WERI-Rb-1 (cell line): Measurements from ENCODE around the gene GJC2.

Source experiments
- DNase-seq: peaks from one replicate; pipeline ENCODE4 v3.0.0-alpha.2; 2020
- H3K27ac ChIP-seq: fragments of 250-450 bp; sonication (Bioruptor Pico); 2 replicates; pipeline ENCODE4 v1.5.1; 2020; ENCODE audit warnings: mild to moderate bottlenecking, moderate library complexity
- H3K27me3 ChIP-seq: fragments of 250-450 bp; sonication (Bioruptor Pico); 2 replicates; pipeline ENCODE4 v1.5.1; 2021; ENCODE audit warnings: mild to moderate bottlenecking, low read depth, moderate library complexity; ENCODE audit not compliant: insufficient read depth, severe bottlenecking
- H3K36me3 ChIP-seq: fragments of 250-450 bp; sonication (Bioruptor Pico); 2 replicates; pipeline ENCODE4 v1.5.1; 2020; ENCODE audit warnings: mild to moderate bottlenecking, moderate library complexity
- H3K4me3 ChIP-seq: 2 replicates; pipeline ENCODE4 v1.5.1; 2011; ENCODE audit warnings: low read depth, mild to moderate bottlenecking, control low read depth, low read length
- H3K9me3 ChIP-seq: fragments of 250-450 bp; sonication (Bioruptor Pico); 2 replicates; pipeline ENCODE4 v1.5.1; 2021; ENCODE audit warnings: mild to moderate bottlenecking, moderate library complexity; ENCODE audit not compliant: severe bottlenecking
- TF ChIP-seq, protein P1 (sequence below): IDR thresholded peaks from 2 replicates; pipeline ENCODE4 v1.5.1; 2011; ENCODE audit warnings: low read depth, mild to moderate bottlenecking, control low read depth, inconsistent platforms, low read length

GJC2 gene

DNA sequence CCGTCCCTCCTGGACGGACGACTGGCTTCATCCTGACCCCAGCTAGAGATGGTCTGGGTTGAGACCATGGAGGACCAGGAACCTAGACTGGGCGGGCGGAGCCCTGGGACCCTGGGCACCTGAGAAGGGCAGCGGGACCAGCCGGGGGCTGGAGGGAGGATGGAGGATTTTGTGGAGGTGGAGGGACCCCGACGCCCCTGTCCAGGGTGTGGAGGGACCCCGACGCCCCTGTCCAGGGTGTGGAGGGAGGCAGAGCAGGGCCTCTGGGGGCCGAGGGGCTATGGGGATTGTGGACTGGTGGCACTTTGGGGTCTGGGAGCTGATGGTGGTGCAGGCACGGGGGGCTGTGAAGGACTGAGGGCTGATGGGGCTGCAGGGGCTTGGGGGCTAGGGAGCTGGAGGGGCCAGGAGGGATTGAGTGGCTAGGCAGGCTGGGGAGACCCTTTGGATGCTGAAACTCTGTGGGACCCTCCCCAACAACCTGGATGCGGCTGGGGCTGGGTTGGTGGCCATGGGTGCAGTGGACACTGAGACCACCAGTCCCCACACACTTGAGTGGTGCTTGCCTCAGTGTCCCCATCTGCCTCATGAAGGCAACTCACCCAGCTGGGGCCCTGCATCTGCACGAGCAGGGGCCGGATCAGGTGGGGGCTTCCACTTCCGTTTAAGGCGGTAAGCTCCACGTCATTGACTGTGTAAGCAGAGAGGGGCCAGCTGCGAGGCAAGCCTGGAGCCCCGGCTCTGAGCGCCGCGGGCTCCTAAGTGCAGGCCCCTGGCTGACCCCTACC is 7.4 kb downstream of the GJC2 start:
- TF ChIP-seq, protein P1, sequence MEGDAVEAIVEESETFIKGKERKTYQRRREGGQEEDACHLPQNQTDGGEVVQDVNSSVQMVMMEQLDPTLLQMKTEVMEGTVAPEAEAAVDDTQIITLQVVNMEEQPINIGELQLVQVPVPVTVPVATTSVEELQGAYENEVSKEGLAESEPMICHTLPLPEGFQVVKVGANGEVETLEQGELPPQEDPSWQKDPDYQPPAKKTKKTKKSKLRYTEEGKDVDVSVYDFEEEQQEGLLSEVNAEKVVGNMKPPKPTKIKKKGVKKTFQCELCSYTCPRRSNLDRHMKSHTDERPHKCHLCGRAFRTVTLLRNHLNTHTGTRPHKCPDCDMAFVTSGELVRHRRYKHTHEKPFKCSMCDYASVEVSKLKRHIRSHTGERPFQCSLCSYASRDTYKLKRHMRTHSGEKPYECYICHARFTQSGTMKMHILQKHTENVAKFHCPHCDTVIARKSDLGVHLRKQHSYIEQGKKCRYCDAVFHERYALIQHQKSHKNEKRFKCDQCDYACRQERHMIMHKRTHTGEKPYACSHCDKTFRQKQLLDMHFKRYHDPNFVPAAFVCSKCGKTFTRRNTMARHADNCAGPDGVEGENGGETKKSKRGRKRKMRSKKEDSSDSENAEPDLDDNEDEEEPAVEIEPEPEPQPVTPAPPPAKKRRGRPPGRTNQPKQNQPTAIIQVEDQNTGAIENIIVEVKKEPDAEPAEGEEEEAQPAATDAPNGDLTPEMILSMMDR, result no peak
- Histone ChIP-seq H3K9me3 (no peaks in the 10 kb centered on the region), H3K36me3 (no peaks in the 10 kb centered on the region), H3K27me3 (no peaks in the 10 kb centered on the region), H3K27ac (no peak overlapping the region), H3K4me3 (no peak overlapping the region)
- no peak for DNase-seq

DNA sequence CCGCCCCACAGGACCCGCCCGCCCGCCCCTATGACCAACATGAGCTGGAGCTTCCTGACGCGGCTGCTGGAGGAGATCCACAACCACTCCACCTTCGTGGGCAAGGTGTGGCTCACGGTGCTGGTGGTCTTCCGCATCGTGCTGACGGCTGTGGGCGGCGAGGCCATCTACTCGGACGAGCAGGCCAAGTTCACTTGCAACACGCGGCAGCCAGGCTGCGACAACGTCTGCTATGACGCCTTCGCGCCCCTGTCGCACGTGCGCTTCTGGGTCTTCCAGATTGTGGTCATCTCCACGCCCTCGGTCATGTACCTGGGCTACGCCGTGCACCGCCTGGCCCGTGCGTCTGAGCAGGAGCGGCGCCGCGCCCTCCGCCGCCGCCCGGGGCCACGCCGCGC is 8.0 kb downstream of the GJC2 start:
- DNase-seq, result no peak
- Histone ChIP-seq H3K4me3 (no peak overlapping the region), H3K27me3 (no peaks in the 10 kb centered on the region), H3K27ac (no peak overlapping the region), H3K36me3 (no peaks in the 10 kb centered on the region), H3K9me3 (no peaks in the 10 kb centered on the region)
- TF ChIP-seq, protein P1, result no peak

DNA sequence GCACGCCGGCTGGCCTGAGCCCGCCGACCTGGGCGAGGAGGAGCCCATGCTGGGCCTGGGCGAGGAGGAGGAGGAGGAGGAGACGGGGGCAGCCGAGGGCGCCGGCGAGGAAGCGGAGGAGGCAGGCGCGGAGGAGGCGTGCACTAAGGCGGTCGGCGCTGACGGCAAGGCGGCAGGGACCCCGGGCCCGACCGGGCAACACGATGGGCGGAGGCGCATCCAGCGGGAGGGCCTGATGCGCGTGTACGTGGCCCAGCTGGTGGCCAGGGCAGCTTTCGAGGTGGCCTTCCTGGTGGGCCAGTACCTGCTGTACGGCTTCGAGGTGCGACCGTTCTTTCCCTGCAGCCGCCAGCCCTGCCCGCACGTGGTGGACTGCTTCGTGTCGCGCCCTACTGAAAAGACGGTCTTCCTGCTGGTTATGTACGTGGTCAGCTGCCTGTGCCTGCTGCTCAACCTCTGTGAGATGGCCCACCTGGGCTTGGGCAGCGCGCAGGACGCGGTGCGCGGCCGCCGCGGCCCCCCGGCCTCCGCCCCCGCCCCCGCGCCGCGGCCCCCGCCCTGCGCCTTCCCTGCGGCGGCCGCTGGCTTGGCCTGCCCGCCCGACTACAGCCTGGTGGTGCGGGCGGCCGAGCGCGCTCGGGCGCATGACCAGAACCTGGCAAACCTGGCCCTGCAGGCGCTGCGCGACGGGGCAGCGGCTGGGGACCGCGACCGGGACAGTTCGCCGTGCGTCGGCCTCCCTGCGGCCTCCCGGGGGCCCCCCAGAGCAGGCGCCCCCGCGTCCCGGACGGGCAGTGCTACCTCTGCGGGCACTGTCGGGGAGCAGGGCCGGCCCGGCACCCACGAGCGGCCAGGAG is 8.6 kb downstream of the GJC2 start:
- no peak for DNase-seq
- TF ChIP-seq, protein P1, result no peak
- Histone ChIP-seq H3K4me3 (no peak overlapping the region), H3K36me3 (no peaks in the 10 kb centered on the region), H3K27ac (no peak overlapping the region), H3K9me3 (no peaks in the 10 kb centered on the region), H3K27me3 (no peaks in the 10 kb centered on the region)

DNA sequence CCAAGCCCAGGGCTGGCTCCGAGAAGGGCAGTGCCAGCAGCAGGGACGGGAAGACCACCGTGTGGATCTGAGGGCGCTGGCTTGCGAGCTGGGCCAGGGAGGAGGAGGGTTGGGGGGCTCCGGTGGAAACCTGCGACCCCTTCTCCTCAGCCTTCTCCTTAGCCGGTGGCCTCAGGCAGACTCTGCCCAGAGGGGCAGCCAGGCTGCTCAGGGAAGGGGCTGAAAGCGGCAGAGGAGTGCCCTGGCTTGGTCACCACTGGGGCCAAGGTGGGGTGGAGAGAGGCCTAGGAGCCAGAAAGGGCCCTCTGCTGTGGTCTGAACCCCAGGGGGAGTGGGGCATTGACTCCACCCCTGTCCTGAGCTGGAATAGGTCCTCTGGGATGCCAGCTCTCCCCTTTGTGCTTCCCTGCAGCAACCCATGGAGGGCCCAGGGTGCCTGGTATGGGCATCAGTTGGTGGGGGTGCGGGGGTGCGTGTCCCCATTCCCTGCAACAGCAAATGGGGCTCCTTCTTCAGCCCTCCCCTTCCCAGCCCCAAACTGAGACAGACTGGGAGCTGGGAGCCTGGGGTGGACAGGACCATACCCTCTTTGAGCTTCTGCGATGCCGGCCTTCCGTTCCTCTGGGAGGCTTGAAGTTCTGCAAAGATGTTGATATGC is 9.4 kb downstream of the GJC2 start:
- no peaks in the 10 kb centered on the region for H3K27me3 ChIP-seq
- no peaks in the 10 kb centered on the region for H3K9me3 ChIP-seq
- H3K36me3 ChIP-seq, result no peaks in the 10 kb centered on the region
- TF ChIP-seq, protein P1, result no peak
- H3K4me3 ChIP-seq, result no peak overlapping the region
- H3K27ac ChIP-seq, result peak overlapping the region; percentile 24; the same call in 1 of the 2 replicates
- DNase-seq, result no peak

DNA sequence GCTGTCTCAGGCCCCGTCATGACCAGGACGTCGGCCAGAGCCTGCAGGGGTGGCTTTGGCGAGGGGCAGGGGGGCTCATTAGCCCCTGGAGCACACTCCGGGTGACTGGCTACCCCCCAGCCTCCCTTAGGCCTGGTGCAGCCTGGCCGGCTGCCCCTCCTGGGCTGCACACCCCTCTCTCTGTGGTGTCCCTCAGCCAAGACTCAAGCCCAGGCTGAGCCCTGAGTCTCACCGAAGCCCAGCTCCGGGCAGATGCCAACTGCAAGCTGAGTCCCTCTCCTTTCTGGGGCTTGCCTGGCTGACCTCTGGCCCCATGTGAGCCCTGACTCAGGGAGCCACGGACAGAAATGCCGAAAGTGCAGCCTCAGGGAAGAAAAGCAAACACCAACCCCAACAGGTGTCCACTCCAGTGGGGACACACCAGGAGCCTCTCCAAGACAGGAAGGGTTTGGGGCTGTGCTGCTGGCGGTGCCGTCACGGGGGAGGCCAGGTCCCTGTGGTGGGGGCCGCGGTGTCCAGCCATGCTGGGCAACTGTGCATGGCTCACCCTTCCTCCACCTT is 10.6 kb downstream of the GJC2 start:
- no peaks in the 10 kb centered on the region for H3K9me3 ChIP-seq
- TF ChIP-seq, protein P1, result no peak
- DNase-seq, result no peak
- peak overlapping the region; percentile 95 for H3K27ac ChIP-seq
- no peaks in the 10 kb centered on the region for H3K36me3 ChIP-seq
- H3K27me3 ChIP-seq, result no peaks in the 10 kb centered on the region
- H3K4me3 ChIP-seq, result no peak overlapping the region
